Islet precursor cell (in vitro differentiated cells): ENCODE measurements around the gene SNX4.

Source experiments
- DNase-seq: peaks from one replicate; pipeline ENCODE4 v3.0.0-alpha.2; 2018

Gene SNX4

DNA sequence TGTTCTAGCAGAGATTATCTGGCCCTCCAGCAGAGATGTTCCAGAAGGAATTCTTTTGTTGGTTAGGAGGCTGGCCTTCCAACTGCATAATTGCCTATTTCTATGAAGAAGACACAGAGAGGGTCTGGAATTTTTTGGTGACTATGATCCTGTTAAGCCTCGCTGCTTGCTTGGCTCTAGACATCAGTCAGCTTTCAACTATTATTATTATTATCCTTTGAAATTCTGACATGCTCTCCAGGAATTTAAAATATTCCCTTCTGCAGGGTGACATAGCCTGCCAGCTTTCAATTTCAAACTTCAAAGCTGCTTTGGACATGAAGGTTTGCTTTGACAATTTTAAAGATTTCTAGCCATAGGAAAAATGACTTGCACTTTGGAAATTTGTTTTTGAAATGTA, 118.6 kb downstream of the SNX4 start:
- DNase-seq, result peak; percentile 64

DNA sequence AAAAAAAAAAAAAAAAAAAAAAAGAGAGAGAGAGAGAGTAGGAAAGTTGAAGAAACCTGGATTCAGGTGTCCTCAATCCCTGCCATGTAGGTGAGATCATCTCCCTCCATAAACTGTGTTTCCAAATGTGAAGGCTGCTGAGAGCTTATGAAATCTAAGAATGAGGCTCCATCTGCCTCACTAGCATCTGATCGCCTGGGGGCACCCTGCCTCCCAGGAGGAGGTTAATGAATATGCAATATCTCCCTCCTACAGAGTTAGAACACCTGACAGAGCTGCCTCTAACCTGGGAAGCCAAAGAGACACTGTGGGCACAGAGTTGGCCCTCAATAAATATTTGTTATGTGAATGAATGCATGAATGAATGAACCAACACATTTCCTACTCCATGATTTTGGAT, 121.0 kb downstream of the SNX4 start:
- DNase-seq, result no peak
